Stimulated activated CD8-positive, alpha-beta memory T cell treated with anti-CD3 and anti-CD28 coated beads, Interleukin-2, amount 100 ng/mL, for 1 hour (primary cell): ENCODE results near the gene ADCY7.

Experiments
- DNase-seq, 2 donors: peaks; one replicate each; pipeline ENCODE4 v3.0.0-alpha.2; 2020; ENCODE audit warnings: low read depth in 2 of 2

ADCY7 gene

GRCh38 chr16:50267651-50268050 is 1.3 kb downstream of the ADCY7 start:
- DNase-seq: no peak

GRCh38 chr16:50268352-50268751 is 2.0 kb downstream of the ADCY7 start:
- DNase-seq: no peak

DNA sequence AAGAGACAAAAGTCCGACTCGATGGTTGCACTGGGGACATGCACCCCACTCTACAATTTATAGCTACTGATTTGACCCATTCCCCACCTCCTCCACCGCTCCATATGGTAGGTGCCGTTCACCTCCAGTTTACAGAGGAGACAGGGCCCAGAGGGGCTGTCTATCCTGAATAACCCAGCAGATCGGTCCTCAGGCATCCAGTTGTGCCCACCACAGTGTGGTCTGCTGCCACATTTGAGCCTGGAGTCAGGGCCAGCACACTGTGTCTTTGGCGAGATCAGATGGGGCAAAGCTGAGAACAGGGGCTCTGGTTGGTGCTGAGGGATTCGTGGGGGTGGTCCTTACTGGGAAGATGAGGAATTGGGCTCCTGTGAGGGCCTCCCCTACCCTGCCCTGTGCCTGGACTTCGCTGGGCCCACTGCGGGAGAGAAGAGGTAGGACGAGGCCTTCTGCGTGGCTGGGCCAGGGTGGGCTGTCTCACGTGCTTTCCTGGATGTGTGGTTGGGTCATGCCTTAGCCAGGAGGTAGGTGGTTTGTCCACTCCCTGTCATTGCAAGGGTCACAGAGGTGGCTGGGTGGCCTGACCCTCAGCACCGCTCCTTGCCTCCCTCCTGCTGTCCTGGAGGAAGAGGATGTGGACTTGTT is 2.8 kb downstream of the ADCY7 start:
- no peak for DNase-seq

DNA sequence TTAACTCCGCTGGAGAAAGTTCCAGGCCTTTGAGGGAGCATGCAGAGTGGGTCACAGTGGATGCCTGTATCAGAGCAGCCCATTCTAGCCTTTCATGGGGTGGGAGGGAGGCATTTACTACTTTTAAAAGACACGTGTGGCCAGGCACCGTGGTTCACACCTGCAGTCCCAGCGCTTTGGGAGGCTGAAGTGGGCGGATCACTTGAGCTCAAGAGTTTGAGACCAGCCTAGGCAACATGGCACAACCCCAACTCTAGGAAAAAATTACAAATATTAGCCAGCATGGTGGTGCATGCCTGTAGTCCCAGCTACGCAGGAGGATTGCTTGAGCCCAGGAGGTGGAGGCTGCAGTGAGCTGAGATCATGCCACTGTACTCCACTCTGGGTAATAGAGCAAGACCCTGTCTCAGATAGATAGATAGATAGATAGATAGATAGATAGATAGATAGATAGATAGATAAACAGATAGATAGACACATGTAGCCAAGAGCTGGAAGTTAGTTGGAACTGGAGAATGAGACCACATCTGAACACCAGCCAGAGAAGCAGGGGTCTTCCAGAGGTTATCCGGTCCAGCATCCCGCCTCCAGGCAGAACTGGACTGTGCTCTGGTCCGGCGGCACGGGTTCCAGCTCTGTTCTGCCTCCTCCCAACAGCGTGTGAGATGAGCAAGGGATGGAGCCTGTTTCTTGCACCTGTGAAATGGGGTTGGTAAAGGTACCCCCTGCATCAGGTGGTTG is 3.6 kb downstream of the ADCY7 start:
- no peak for DNase-seq

GRCh38 chr16:50270510-50271147 is 4.3 kb downstream of the ADCY7 start:
- no peak for DNase-seq

GRCh38 chr16:50271148-50272041 is 5.0 kb downstream of the ADCY7 start:
- no peak for DNase-seq

DNA sequence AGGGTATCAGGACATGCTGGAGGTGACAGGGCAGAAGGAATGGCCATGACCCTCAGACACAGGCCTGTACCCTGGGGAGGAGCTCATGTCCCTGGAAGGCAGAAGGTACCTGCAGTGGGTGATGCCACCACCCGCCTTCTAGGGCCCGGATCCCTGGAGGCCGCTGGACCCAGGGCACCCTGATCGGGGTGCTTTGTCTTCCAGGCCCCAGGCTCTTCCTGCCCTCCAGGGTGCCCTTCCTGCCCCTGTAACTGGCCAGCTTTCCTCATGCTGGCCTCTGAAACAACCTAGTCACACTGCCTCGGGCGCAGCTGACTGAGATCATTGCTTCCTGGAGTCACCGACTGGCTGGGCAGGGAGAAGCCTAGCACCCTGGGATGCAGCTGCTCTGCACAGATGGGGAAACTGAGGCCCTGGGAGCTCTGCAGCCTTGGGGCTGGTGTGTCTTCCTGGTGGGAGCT is 5.8 kb downstream of the ADCY7 start:
- no peak for DNase-seq

DNA sequence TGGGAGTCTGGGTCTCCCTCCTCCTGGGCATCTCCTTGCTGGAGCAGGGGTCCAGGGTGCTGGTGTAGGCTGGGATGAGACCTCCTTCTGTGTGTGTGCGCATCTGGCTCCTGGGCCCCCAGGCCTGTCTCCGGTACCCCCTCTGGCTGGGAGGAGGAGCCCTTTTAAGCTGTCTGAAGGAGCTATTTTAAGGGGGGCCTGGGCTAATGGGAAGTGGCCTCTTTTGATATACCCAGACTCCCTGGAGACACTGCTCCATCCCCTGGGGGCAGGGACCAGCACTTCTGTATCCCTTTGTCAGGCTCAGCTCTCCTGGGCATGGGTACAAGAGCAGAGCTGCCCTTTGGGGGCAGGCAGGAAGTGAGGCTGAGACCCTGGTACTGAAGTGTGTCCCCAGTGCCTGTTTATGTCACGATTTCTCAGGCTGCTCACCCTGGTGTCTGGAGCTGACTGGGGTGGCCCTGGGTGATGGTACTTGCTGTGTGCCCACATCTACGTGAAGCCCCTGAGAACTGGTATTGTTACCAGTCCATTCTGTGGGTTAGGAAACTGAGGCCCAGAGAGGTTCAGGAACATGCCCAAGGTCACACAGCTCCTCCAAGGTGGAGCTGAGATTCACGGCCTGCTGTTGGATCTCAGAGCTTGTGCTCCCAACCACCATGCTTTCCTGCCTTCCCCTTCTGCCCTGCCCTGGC is 6.5 kb downstream of the ADCY7 start:
- no peak for DNase-seq

DNA sequence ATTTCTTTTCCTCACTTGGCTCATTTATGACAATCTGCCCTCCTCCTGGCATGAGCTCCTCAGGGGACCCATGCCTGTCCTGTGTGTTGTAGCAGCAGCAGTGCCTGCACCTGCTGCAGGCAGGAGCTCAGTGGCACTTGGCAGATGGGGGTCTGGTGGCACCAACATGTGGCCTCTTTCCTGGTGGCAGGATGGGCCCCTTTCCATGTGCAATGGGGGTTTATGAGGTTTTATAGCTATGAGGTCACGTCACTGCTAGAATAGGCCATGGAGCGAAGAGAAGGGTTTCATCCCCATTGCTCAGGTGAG is 7.0 kb downstream of the ADCY7 start:
- DNase-seq: no peak

GRCh38 chr16:50273888-50274325 is 7.6 kb downstream of the ADCY7 start:
- DNase-seq: no peak

- peak; percentile 27 to 33 for DNase-seq
Observed at GRCh38 chr16:50274326-50275097, 8.2 kb downstream of the ADCY7 start.

GRCh38 chr16:50275098-50275415 is 8.7 kb downstream of the ADCY7 start:
- DNase-seq: no peak

DNA sequence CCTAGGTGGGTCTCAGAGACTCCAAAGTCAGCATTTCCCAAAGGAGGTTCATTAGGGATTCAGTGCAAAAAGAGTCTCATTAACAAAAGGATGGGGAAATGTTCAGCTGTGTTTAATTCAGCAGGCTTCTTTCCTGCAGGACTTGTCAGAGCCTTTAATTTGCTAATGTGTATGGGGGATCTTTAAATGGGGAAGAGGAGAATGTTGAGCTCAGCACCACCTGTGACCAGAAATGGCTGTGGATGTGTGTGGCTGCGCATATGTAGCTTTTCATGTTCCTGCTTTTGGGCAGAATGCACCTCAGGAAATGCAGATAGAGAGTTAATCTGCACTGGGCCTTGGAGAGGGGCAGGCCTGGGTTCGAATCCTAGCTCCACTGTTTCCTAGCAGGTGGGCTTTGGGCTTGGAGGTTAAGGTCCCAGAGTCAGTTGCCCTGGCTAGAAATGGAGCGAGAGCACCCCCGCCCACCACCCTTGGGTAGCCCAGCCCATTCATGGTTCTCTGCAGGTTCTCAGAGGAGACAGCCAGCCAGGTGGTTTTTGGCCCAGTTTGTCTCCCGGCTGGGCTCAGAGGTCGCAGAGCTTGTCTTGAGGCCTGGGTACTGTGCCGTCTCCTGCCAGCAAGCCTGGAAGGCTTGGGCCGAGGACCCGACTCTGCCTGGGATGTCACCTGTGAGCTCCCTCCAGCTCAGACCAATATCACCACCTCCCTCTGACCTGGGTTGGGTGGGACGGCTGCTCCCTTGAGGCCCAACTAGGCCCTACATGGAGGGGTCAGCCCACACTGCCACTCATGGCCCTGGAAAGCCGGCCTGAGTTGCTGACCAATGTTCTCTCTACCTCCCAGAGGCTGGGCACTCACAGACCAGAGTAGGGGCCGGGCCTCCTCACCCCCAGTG is 9.3 kb downstream of the ADCY7 start:
- no peak for DNase-seq

- DNase-seq: no peak
Observed at GRCh38 chr16:50276326-50276640, 9.9 kb downstream of the ADCY7 start.

DNA sequence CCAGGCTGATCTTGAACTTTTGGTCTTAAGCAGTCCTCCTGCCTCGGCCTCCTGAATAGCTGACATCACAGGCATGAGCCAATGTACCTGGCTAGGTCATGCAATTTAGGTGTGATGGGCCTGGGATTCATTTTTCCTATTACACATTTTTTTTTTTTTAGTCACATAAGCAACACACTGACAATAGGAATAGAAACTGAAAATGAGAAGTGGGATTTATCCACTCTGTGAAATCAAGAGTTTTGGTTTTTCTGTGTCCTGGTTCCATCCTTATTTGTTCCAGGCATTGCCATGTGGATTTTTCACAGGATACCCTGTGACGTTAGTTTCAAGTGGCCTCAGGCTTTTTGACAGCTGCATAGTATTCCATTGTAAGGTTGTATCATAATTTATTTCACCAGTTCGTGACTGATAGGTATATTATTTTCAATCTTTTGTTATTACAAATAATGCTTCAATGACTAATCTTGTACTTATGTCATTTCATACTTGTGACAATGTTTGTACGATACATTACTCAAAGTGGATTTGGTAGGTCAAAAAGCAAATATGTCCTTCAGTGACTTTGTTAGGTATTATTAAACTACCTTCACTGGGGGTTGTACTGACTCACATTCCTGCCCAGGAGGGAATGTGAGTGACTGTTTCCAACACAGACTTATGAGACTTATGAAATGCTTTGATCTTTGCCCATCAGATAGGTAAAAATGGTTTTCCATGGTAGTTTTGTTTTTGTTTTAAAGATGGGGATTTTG is 10.6 kb downstream of the ADCY7 start:
- DNase-seq: no peak

GRCh38 chr16:50278251-50278650 is 11.9 kb downstream of the ADCY7 start:
- DNase-seq: no peak

DNA sequence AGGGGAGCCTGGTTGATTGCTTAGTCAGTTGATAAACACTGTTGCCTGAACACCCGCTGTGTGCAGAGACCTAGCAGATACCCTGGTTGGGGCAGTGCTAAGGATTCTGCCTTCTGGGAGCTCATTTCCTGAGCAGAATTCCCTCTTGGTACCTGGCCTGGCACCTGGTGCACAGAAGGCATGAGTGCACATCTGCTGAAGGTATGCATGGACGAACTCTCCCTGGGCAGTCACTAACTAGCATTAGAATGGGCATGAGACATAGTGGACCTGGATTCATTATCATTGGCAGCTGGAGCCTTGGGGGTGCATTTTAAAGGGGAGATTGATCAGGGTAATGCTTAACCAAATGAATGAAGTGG is 13.1 kb downstream of the ADCY7 start:
- DNase-seq: no peak

GRCh38 chr16:50280932-50281331 is 14.6 kb downstream of the ADCY7 start:
- DNase-seq: no peak

DNA sequence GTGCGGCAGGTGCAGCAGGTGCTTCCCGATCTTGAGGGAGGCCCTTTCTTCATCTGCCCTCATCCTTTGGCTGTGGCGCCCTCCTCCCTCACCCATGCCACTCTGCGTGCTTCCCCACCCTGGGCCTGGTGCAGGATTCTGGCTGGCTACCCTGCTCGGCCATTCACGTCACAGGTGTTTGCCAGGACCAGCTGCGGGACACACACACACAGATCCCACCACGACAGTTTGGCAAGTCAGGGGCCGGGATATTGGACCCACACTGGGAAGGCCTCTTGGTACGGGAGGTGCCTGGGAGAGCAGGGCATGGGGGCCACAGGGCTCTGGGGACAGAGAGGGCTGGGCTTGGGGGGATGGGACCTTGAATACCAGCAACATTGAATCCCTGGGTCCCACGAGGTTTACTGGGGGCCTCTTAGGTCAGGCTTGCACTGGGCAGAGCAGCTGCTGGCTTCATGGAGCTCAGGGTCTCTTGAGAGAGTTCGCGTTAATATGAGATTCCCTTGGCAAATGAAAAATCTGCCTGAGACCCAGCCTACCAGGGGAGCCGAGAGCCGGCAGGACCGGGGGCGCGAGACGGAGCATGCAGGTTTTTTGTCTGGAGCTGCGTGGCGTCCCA is 15.1 kb downstream of the ADCY7 start:
- no peak for DNase-seq
